HG02970 (cell line): ENCODE measurements around the gene PHC3.

Experiments used
- ATAC-seq: cut with Tn5 transposase; IDR thresholded peaks from one replicate; pipeline ENCODE4 v1.9.1; 2021; ENCODE audit warnings: mild to moderate bottlenecking, moderate library complexity, moderate number of reproducible peaks; ENCODE audit not compliant: unreplicated experiment, low FRiP score

The PHC3 gene

GRCh38 chr3:170079536-170080165, 101.9 kb downstream of the PHC3 start:
- no peak for ATAC-seq

GRCh38 chr3:170078620-170079281, 102.8 kb downstream of the PHC3 start:
- no peak for ATAC-seq

GRCh38 chr3:170077361-170077760, 104.2 kb downstream of the PHC3 start:
- no peak for ATAC-seq

GRCh38 chr3:170076715-170077238, 104.8 kb downstream of the PHC3 start:
- no peak for ATAC-seq

GRCh38 chr3:170075441-170076091, 106.0 kb downstream of the PHC3 start:
- no peak for ATAC-seq

GRCh38 chr3:170064108-170064507, 117.4 kb downstream of the PHC3 start:
- no peak for ATAC-seq

- no peak for ATAC-seq
Observed at GRCh38 chr3:170063691-170064090, 117.8 kb downstream of the PHC3 start.

GRCh38 chr3:170062769-170063168, 118.8 kb downstream of the PHC3 start:
- no peak for ATAC-seq

GRCh38 chr3:170062068-170062467, 119.5 kb downstream of the PHC3 start:
- ATAC-seq = no peak

GRCh38 chr3:170059447-170059846, 122.1 kb downstream of the PHC3 start:
- ATAC-seq = no peak

- ATAC-seq = no peak
Observed at GRCh38 chr3:170058127-170058526, 123.4 kb downstream of the PHC3 start.

- no peak for ATAC-seq
Observed at GRCh38 chr3:170057550-170057949, 124.0 kb downstream of the PHC3 start.

- ATAC-seq = peak; percentile 88
Observed at GRCh38 chr3:170056710-170057454, 124.7 kb downstream of the PHC3 start.

GRCh38 chr3:170055209-170055608, 126.3 kb downstream of the PHC3 start:
- ATAC-seq = peak; percentile 55

- ATAC-seq = no peak
Observed at GRCh38 chr3:170054204-170054603, 127.3 kb downstream of the PHC3 start.

GRCh38 chr3:170052398-170052797, 129.1 kb downstream of the PHC3 start:
- no peak for ATAC-seq

GRCh38 chr3:170050753-170051152, 130.8 kb downstream of the PHC3 start:
- no peak for ATAC-seq

- ATAC-seq = no peak
Observed at GRCh38 chr3:170049146-170050000, 132.2 kb downstream of the PHC3 start.

GRCh38 chr3:170047133-170047404, 134.5 kb downstream of the PHC3 start:
- ATAC-seq = no peak
